HG03342 (cell line): Measurements from ENCODE around the gene COL1A2.

Source experiments
- ATAC-seq: cut with Tn5 transposase; IDR thresholded peaks from one replicate; pipeline ENCODE4 v1.9.1; 2021; ENCODE audit warnings: mild to moderate bottlenecking, moderate library complexity; ENCODE audit not compliant: unreplicated experiment

COL1A2 gene

GRCh38 chr7:94409200-94409948 lies 14.7 kb downstream of the COL1A2 start:
- ATAC-seq = no peak

GRCh38 chr7:94410413-94411187 lies 15.9 kb downstream of the COL1A2 start:
- no peak for ATAC-seq

GRCh38 chr7:94411188-94411466 lies 16.4 kb downstream of the COL1A2 start:
- ATAC-seq = no peak

GRCh38 chr7:94412762-94413322 lies 18.1 kb downstream of the COL1A2 start:
- no peak for ATAC-seq

- ATAC-seq = no peak
Observed at GRCh38 chr7:94414481-94414880, 19.8 kb downstream of the COL1A2 start.

GRCh38 chr7:94414980-94415379 lies 20.3 kb downstream of the COL1A2 start:
- ATAC-seq = no peak

- ATAC-seq = no peak
Observed at GRCh38 chr7:94417306-94417705, 22.6 kb downstream of the COL1A2 start.

- ATAC-seq = no peak
Observed at GRCh38 chr7:94417901-94418300, 23.2 kb downstream of the COL1A2 start.

- ATAC-seq = no peak
Observed at GRCh38 chr7:94418851-94419250, 24.2 kb downstream of the COL1A2 start.

- no peak for ATAC-seq
Observed at GRCh38 chr7:94420328-94420727, 25.6 kb downstream of the COL1A2 start.

- ATAC-seq = no peak
Observed at GRCh38 chr7:94421681-94422080, 27.0 kb downstream of the COL1A2 start.

GRCh38 chr7:94422136-94422535 lies 27.4 kb downstream of the COL1A2 start:
- ATAC-seq = no peak

GRCh38 chr7:94422827-94423460 lies 28.2 kb downstream of the COL1A2 start:
- no peak for ATAC-seq

- no peak for ATAC-seq
Observed at GRCh38 chr7:94423863-94424735, 29.4 kb downstream of the COL1A2 start.

- no peak for ATAC-seq
Observed at GRCh38 chr7:94425546-94425945, 30.9 kb downstream of the COL1A2 start.

GRCh38 chr7:94426980-94427875 lies 32.5 kb downstream of the COL1A2 start:
- no peak for ATAC-seq

- no peak for ATAC-seq
Observed at GRCh38 chr7:94429153-94429552, 34.5 kb downstream of the COL1A2 start.

GRCh38 chr7:94431176-94431575 lies 36.5 kb downstream of the COL1A2 start:
- no peak for ATAC-seq

- ATAC-seq = no peak
Observed at GRCh38 chr7:94431619-94432280, 37.1 kb downstream of the COL1A2 start.
